OCI-LY3 (cell line): Measurements from ENCODE around the gene GBP1.
A peak's percentile ranks its signal among the peaks of the same experiment; 100 is the strongest.

Experiments used
- CTCF ChIP-seq: fragments of 200-600, 300-600 bp; sonication (generic); IDR thresholded peaks from 2 replicates; pipeline ENCODE4 v1.5.1; 2014; ENCODE audit warnings: antibody characterized with exemption, low read length, low read depth
- EZH2phosphoT487 ChIP-seq: fragments of 200-600 bp; shearing (Covaris generic); IDR thresholded peaks from 2 replicates; pipeline ENCODE4 v1.6.1; 2018; ENCODE audit warnings: antibody characterized with exemption, mixed run types, low read depth

GRCh38 chr1:89041119-89041641, 23.8 kb downstream of the GBP1 start:
- TF ChIP-seq CTCF (no peak), EZH2phosphoT487 (0 out of 2 replicates have a peak, but pooled peaks have one; percentile 44)
